SK-N-SH treated with all-trans-retinoic acid at 6 μM for 48 hours (cell line): ENCODE measurements around the gene OPRM1.

Source experiments
- ATAC-seq: fragments of 200-7000 bp; cut with Tn5 transposase; 3 replicates; pipeline ENCODE4 v1.9.1; 2020; ENCODE audit warnings: mild to moderate bottlenecking, moderate library complexity
- ARNTL ChIP-seq: fragments of 450-650 bp; formaldehyde crosslinking; IDR thresholded peaks from 2 replicates; pipeline ENCODE4 v1.5.0; 2020; ENCODE audit warnings: low read depth, mild to moderate bottlenecking, moderate library complexity, borderline replicate concordance
- BACH2 ChIP-seq: fragments of 250-450 bp; sonication (Bioruptor Pico); IDR thresholded peaks from 2 replicates; pipeline ENCODE4 v1.9.0; 2021; ENCODE audit warnings: mild to moderate bottlenecking, borderline replicate concordance
- CSDC2 ChIP-seq: fragments of 250-450 bp; sonication (Bioruptor Pico); IDR thresholded peaks from 2 replicates; pipeline ENCODE4 v1.5.0; 2020; ENCODE audit warnings: mild to moderate bottlenecking, moderate library complexity
- ESRRG ChIP-seq: fragments of 250-450 bp; sonication (Bioruptor Pico); IDR thresholded peaks from 2 replicates; pipeline ENCODE4 v1.6.1; 2021; ENCODE audit warnings: mild to moderate bottlenecking
- GLIS3 ChIP-seq: fragments of 250-450 bp; sonication (Bioruptor Pico); IDR thresholded peaks from 2 replicates; pipeline ENCODE4 v1.5.0; 2020; ENCODE audit warnings: mild to moderate bottlenecking, moderate library complexity
- ISL1 ChIP-seq: fragments of 250-450 bp; sonication (Bioruptor Pico); IDR thresholded peaks from 2 replicates; pipeline ENCODE4 v2.1.2; 2022; ENCODE audit warnings: mild to moderate bottlenecking, moderate library complexity
- OSR1 ChIP-seq: fragments of 250-450 bp; sonication (Bioruptor Pico); IDR thresholded peaks from 2 replicates; pipeline ENCODE4 v1.8.0; 2022; ENCODE audit warnings: moderate library complexity, mild to moderate bottlenecking, inconsistent platforms
- RARB ChIP-seq: fragments of 250-450 bp; sonication (Bioruptor Pico); IDR thresholded peaks from 2 replicates; pipeline ENCODE4 v1.8.0; 2021; ENCODE audit warnings: mild to moderate bottlenecking, moderate library complexity
- SNAI2 ChIP-seq: fragments of 250-450 bp; sonication (Bioruptor Pico); IDR thresholded peaks from 2 replicates; pipeline ENCODE4 v1.5.0; 2020; ENCODE audit warnings: mild to moderate bottlenecking, moderate library complexity
- TCF4 ChIP-seq: fragments of 250-450 bp; sonication (Bioruptor Pico); IDR thresholded peaks from 2 replicates; pipeline ENCODE4 v1.8.0; 2021; ENCODE audit warnings: mild to moderate bottlenecking, moderate library complexity, borderline replicate concordance
- TOX ChIP-seq: fragments of 250-450 bp; sonication (Bioruptor Pico); IDR thresholded peaks from 2 replicates; pipeline ENCODE4 v1.8.0; 2021; ENCODE audit warnings: mild to moderate bottlenecking, moderate library complexity, borderline replicate concordance
- ZFP3 ChIP-seq: fragments of 250-450 bp; sonication (Bioruptor Pico); IDR thresholded peaks from 2 replicates; pipeline ENCODE4 v1.5.0; 2020; ENCODE audit warnings: mild to moderate bottlenecking, moderate library complexity
- ZFP30 ChIP-seq: fragments of 450-650 bp; formaldehyde crosslinking; IDR thresholded peaks from 2 replicates; pipeline ENCODE4 v1.5.0; 2022; ENCODE audit warnings: mild to moderate bottlenecking, moderate library complexity
- ZNF70 ChIP-seq: fragments of 450-650 bp; formaldehyde crosslinking; IDR thresholded peaks from 2 replicates; pipeline ENCODE4 v1.5.0; 2020; ENCODE audit warnings: mild to moderate bottlenecking, moderate library complexity
- ZNF8 ChIP-seq: fragments of 450-650 bp; formaldehyde crosslinking; IDR thresholded peaks from 2 replicates; pipeline ENCODE4 v1.5.0; 2020; ENCODE audit warnings: mild to moderate bottlenecking, moderate library complexity
- TF ChIP-seq, protein P1 (sequence below): fragments of 250-450 bp; sonication (Bioruptor Pico); IDR thresholded peaks from 2 replicates; pipeline ENCODE4 v1.8.0; 2020; ENCODE audit warnings: mild to moderate bottlenecking, moderate library complexity, borderline replicate concordance
- TF ChIP-seq, protein P2 (sequence below): fragments of 250-450 bp; sonication (Bioruptor Pico); IDR thresholded peaks from 2 replicates; pipeline ENCODE4 v1.5.1; 2020; ENCODE audit warnings: low read depth, mild to moderate bottlenecking, moderate library complexity
- TF ChIP-seq, protein P3 (sequence below): fragments of 250-450 bp; sonication (Bioruptor Pico); IDR thresholded peaks from 2 replicates; pipeline ENCODE4 v1.5.0; 2020; ENCODE audit warnings: mild to moderate bottlenecking, moderate library complexity
- TF ChIP-seq, protein P4 (sequence below): fragments of 250-450 bp; sonication (Bioruptor Pico); IDR thresholded peaks from 2 replicates; pipeline ENCODE4 v1.5.1; 2021; ENCODE audit warnings: mild to moderate bottlenecking, moderate library complexity
- TF ChIP-seq, protein P5 (sequence below): fragments of 250-450 bp; sonication (Bioruptor Pico); IDR thresholded peaks from 2 replicates; pipeline ENCODE4 v1.8.0; 2021; ENCODE audit warnings: low read depth, mild to moderate bottlenecking, moderate library complexity, borderline replicate concordance

Gene OPRM1

DNA sequence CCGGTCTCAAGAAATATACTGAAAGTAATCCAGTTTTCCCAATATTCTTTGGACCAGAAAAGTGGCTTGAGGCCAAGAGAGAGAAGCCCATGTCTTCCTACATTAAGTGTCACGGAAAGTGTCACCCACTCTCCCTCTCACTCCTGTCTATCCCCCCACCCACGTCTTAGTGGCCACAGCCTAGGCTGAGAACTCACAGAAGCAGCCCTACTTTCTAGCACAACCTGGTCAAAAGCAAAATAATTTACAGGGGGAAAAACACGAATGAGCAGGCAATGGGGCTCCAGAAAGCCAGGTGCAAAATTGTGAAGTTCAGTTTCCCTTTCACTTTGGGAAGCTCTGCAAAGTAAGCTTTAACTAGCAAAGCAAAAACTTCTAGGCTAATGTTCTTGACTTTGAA is 118.0 kb downstream of the OPRM1 start (continued):
- TF ChIP-seq, protein P1, sequence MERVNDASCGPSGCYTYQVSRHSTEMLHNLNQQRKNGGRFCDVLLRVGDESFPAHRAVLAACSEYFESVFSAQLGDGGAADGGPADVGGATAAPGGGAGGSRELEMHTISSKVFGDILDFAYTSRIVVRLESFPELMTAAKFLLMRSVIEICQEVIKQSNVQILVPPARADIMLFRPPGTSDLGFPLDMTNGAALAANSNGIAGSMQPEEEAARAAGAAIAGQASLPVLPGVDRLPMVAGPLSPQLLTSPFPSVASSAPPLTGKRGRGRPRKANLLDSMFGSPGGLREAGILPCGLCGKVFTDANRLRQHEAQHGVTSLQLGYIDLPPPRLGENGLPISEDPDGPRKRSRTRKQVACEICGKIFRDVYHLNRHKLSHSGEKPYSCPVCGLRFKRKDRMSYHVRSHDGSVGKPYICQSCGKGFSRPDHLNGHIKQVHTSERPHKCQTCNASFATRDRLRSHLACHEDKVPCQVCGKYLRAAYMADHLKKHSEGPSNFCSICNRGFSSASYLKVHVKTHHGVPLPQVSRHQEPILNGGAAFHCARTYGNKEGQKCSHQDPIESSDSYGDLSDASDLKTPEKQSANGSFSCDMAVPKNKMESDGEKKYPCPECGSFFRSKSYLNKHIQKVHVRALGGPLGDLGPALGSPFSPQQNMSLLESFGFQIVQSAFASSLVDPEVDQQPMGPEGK (CRISPR knock-in tag) = no peak
- no peak for TF ChIP-seq CSDC2 (CRISPR knock-in tag)
- TF ChIP-seq ZFP3 (CRISPR knock-in tag) = no peak
- TF ChIP-seq ZNF8 (CRISPR knock-in tag) = no peak

DNA sequence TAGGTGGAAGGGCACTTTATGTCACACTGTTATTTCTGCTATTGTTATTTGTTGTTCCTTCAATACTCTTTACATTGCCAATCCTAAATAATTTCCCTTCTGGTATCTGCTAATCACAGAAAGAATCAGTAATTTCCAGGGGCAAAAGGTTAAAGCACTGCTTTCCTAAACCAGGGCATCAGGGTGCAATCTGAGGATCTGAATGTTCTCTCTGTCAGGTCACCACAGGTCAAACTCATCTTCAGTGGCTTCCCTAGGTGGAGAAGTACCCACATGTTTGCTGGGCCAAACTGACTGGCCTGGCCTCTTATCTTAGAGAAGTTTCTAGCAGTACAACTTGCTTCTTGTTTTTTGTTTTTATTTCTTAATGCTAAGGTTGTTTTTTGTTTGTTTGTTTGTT is 118.7 kb downstream of the OPRM1 start:
- ATAC-seq = no peak
- TF ChIP-seq, protein P1 (CRISPR knock-in tag) = no peak
- TF ChIP-seq BACH2 (no peak), OSR1 (CRISPR knock-in tag) (no peak), SNAI2 (CRISPR knock-in tag) (no peak), ARNTL (CRISPR knock-in tag) (no peak), ZNF8 (CRISPR knock-in tag) (no peak), GLIS3 (CRISPR knock-in tag) (no peak), ISL1 (CRISPR knock-in tag) (no peak), TOX (no peak), ZFP30 (CRISPR knock-in tag) (no peak), TCF4 (CRISPR knock-in tag) (no peak), CSDC2 (CRISPR knock-in tag) (no peak), RARB (no peak), ZFP3 (CRISPR knock-in tag) (no peak), ZNF70 (CRISPR knock-in tag) (no peak)
- TF ChIP-seq, protein P2, sequence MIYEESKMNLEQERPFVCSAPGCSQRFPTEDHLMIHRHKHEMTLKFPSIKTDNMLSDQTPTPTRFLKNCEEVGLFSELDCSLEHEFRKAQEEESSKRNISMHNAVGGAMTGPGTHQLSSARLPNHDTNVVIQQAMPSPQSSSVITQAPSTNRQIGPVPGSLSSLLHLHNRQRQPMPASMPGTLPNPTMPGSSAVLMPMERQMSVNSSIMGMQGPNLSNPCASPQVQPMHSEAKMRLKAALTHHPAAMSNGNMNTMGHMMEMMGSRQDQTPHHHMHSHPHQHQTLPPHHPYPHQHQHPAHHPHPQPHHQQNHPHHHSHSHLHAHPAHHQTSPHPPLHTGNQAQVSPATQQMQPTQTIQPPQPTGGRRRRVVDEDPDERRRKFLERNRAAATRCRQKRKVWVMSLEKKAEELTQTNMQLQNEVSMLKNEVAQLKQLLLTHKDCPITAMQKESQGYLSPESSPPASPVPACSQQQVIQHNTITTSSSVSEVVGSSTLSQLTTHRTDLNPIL (CRISPR knock-in tag) = no peak
- TF ChIP-seq, protein P3, sequence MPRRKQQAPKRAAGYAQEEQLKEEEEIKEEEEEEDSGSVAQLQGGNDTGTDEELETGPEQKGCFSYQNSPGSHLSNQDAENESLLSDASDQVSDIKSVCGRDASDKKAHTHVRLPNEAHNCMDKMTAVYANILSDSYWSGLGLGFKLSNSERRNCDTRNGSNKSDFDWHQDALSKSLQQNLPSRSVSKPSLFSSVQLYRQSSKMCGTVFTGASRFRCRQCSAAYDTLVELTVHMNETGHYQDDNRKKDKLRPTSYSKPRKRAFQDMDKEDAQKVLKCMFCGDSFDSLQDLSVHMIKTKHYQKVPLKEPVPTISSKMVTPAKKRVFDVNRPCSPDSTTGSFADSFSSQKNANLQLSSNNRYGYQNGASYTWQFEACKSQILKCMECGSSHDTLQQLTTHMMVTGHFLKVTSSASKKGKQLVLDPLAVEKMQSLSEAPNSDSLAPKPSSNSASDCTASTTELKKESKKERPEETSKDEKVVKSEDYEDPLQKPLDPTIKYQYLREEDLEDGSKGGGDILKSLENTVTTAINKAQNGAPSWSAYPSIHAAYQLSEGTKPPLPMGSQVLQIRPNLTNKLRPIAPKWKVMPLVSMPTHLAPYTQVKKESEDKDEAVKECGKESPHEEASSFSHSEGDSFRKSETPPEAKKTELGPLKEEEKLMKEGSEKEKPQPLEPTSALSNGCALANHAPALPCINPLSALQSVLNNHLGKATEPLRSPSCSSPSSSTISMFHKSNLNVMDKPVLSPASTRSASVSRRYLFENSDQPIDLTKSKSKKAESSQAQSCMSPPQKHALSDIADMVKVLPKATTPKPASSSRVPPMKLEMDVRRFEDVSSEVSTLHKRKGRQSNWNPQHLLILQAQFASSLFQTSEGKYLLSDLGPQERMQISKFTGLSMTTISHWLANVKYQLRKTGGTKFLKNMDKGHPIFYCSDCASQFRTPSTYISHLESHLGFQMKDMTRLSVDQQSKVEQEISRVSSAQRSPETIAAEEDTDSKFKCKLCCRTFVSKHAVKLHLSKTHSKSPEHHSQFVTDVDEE (CRISPR knock-in tag) = no peak
- TF ChIP-seq, protein P4, sequence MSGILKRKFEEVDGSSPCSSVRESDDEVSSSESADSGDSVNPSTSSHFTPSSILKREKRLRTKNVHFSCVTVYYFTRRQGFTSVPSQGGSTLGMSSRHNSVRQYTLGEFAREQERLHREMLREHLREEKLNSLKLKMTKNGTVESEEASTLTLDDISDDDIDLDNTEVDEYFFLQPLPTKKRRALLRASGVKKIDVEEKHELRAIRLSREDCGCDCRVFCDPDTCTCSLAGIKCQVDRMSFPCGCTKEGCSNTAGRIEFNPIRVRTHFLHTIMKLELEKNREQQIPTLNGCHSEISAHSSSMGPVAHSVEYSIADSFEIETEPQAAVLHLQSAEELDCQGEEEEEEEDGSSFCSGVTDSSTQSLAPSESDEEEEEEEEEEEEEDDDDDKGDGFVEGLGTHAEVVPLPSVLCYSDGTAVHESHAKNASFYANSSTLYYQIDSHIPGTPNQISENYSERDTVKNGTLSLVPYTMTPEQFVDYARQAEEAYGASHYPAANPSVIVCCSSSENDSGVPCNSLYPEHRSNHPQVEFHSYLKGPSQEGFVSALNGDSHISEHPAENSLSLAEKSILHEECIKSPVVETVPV (CRISPR knock-in tag) = no peak
- TF ChIP-seq, protein P5, sequence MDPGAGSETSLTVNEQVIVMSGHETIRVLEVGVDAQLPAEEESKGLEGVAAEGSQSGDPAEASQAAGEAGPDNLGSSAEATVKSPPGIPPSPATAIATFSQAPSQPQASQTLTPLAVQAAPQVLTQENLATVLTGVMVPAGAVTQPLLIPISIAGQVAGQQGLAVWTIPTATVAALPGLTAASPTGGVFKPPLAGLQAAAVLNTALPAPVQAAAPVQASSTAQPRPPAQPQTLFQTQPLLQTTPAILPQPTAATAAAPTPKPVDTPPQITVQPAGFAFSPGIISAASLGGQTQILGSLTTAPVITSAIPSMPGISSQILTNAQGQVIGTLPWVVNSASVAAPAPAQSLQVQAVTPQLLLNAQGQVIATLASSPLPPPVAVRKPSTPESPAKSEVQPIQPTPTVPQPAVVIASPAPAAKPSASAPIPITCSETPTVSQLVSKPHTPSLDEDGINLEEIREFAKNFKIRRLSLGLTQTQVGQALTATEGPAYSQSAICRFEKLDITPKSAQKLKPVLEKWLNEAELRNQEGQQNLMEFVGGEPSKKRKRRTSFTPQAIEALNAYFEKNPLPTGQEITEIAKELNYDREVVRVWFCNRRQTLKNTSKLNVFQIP (CRISPR knock-in tag) = no peak

DNA sequence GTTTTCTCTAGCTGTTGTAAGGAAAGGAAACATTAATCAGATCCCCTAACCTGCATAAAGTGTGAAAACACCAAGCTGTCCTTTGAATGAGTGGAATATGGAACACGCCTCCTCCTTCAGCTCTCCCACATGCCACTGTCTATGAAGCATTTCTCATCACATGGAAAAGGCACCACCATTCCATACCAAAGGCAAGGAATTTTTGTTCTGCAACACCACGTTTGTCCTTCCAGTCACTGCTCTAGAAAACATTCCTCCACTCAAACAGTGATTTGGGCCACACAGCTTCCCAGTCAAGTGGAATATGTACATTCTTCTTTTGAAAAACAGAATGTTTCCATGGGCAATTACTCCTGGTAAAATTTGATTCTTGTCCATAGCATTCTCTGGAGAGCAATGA is 120.1 kb downstream of the OPRM1 start:
- ATAC-seq = no peak

More for the DNA sequence above, 120.1 kb downstream of the OPRM1 start:
- no peak for TF ChIP-seq ESRRG (CRISPR knock-in tag)
- TF ChIP-seq, protein P1 (CRISPR knock-in tag) = no peak
